ENCODE measurements around the gene LRRC73.

DNA sequence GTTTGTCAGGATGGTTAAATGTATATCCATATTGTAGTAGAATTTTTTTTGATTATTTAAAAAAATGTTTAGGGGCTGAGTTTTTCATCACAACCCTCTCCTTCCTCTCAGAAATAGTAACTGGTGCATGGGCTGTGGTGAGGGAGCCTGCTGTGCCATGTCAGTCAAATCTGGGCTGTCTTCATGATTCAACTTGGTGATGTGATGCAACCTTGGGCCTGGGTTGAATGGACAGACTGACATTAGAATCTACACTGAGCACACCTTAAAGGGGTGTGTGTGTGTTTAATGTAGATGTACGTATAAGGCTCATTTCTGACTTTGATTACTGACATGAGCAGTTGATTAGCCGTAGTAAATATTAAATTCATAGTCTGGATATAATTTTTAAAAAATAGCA is 29.1 kb downstream of the LRRC73 start:
- TF ChIP-seq, protein P1, sequence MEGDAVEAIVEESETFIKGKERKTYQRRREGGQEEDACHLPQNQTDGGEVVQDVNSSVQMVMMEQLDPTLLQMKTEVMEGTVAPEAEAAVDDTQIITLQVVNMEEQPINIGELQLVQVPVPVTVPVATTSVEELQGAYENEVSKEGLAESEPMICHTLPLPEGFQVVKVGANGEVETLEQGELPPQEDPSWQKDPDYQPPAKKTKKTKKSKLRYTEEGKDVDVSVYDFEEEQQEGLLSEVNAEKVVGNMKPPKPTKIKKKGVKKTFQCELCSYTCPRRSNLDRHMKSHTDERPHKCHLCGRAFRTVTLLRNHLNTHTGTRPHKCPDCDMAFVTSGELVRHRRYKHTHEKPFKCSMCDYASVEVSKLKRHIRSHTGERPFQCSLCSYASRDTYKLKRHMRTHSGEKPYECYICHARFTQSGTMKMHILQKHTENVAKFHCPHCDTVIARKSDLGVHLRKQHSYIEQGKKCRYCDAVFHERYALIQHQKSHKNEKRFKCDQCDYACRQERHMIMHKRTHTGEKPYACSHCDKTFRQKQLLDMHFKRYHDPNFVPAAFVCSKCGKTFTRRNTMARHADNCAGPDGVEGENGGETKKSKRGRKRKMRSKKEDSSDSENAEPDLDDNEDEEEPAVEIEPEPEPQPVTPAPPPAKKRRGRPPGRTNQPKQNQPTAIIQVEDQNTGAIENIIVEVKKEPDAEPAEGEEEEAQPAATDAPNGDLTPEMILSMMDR (IDR thresholded peaks at IDR 0.05 in 8 of 11, conservative IDR thresholded peaks at IDR 0.05 in 3 of 11), result no peak
- TF ChIP-seq POLR2AphosphoS5 (IDR thresholded peaks at IDR 0.05) (no peak), POLR2A (IDR thresholded peaks at IDR 0.05) (no peak)

Measured in spleen (tissue), 7 donors.